Measurements from ENCODE around the gene COX6B1.

COX6B1 gene

GRCh38 chr19:35607661-35608060 lies 40.5 kb upstream of the COX6B1 start:
- TF ChIP-seq EZH2phosphoT487 (IDR thresholded peaks at IDR 0.05; ENCODE audit: borderline replicate concordance) = no peak
- no peak for TF ChIP-seq CTCF (conservative IDR thresholded peaks at IDR 0.05; ENCODE audit: low read length)
- Histone ChIP-seq H3K4me1 (ENCODE audit: insufficient read depth, low read length, poor library complexity, severe bottlenecking) (peaks cover 6% of the 10 kb centered on the region), H3K9me2 (replicated peaks; ENCODE audit: low read depth, low read length) (no peaks in the 10 kb centered on the region), H3K79me2 (ENCODE audit: insufficient read depth, low read length) (peaks cover under 1% of the 10 kb centered on the region; the same call in 1 of the 2 replicates), H3K4me2 (ENCODE audit: low read depth, low read length, poor library complexity, severe bottlenecking) (no peak overlapping the region), H3K9ac (ENCODE audit: low read depth, low read length, poor library complexity, severe bottlenecking) (no peak overlapping the region), H2AFZ (ENCODE audit: low read length) (no peak overlapping the region), H3K36me3 (ENCODE audit: insufficient read depth, low read length) (no peaks in the 10 kb centered on the region), H3F3A (ENCODE audit: low read depth) (no peaks in the 10 kb centered on the region), H3K4me3 (ENCODE audit: low read length, poor library complexity, severe bottlenecking) (no peak overlapping the region), H3K9me3 (ENCODE audit: insufficient read depth, low read depth, low read length) (no peaks in the 10 kb centered on the region; the same call in 1 of the 2 replicates), H4K20me1 (ENCODE audit: insufficient read depth, low read length, poor library complexity, severe bottlenecking) (no peaks in the 10 kb centered on the region), H3K27me3 (ENCODE audit: insufficient read depth, low read length, poor library complexity, severe bottlenecking) (no peaks in the 10 kb centered on the region)

- Histone ChIP-seq H3K9me2 (replicated peaks; ENCODE audit: low read depth, low read length) (no peaks in the 10 kb centered on the region), H3K36me3 (ENCODE audit: insufficient read depth, low read length) (no peaks in the 10 kb centered on the region), H3K4me1 (ENCODE audit: insufficient read depth, low read length, poor library complexity, severe bottlenecking) (peaks cover 11% of the 10 kb centered on the region), H3K9ac (ENCODE audit: low read depth, low read length, poor library complexity, severe bottlenecking) (no peak overlapping the region), H3K9me3 (ENCODE audit: insufficient read depth, low read depth, low read length) (no peaks in the 10 kb centered on the region; the same call in 1 of the 2 replicates), H3F3A (ENCODE audit: low read depth) (no peaks in the 10 kb centered on the region), H3K4me2 (ENCODE audit: low read depth, low read length, poor library complexity, severe bottlenecking) (no peak overlapping the region), H3K4me3 (ENCODE audit: low read length, poor library complexity, severe bottlenecking) (no peak overlapping the region), H4K20me1 (ENCODE audit: insufficient read depth, low read length, poor library complexity, severe bottlenecking) (no peaks in the 10 kb centered on the region), H3K79me2 (ENCODE audit: insufficient read depth, low read length) (peaks cover 6% of the 10 kb centered on the region; the same call in 1 of the 2 replicates), H3K27me3 (ENCODE audit: insufficient read depth, low read length, poor library complexity, severe bottlenecking) (no peaks in the 10 kb centered on the region), H2AFZ (ENCODE audit: low read length) (no peak overlapping the region)
- TF ChIP-seq CTCF (conservative IDR thresholded peaks at IDR 0.05; ENCODE audit: low read length) = no peak
- no peak for TF ChIP-seq EZH2phosphoT487 (IDR thresholded peaks at IDR 0.05; ENCODE audit: borderline replicate concordance)
Measured at GRCh38 chr19:35608251-35608650, 39.9 kb upstream of the COX6B1 start.

GRCh38 chr19:35609851-35610353 lies 38.2 kb upstream of the COX6B1 start:
- Histone ChIP-seq H3K4me2 (ENCODE audit: low read depth, low read length, poor library complexity, severe bottlenecking) (no peak overlapping the region), H3K27me3 (ENCODE audit: insufficient read depth, low read length, poor library complexity, severe bottlenecking) (no peaks in the 10 kb centered on the region), H3K4me1 (ENCODE audit: insufficient read depth, low read length, poor library complexity, severe bottlenecking) (peaks cover 18% of the 10 kb centered on the region), H2AFZ (ENCODE audit: low read length) (peak overlapping the region; percentile 60; the same call in 1 of the 2 replicates), H3K9me2 (replicated peaks; ENCODE audit: low read depth, low read length) (no peaks in the 10 kb centered on the region), H3F3A (ENCODE audit: low read depth) (no peaks in the 10 kb centered on the region), H3K79me2 (ENCODE audit: insufficient read depth, low read length) (peaks cover 14% of the 10 kb centered on the region), H3K36me3 (ENCODE audit: insufficient read depth, low read length) (no peaks in the 10 kb centered on the region), H3K4me3 (ENCODE audit: low read length, poor library complexity, severe bottlenecking) (no peak overlapping the region), H3K9me3 (ENCODE audit: insufficient read depth, low read depth, low read length) (no peaks in the 10 kb centered on the region; the same call in 1 of the 2 replicates), H3K9ac (ENCODE audit: low read depth, low read length, poor library complexity, severe bottlenecking) (no peak overlapping the region), H4K20me1 (ENCODE audit: insufficient read depth, low read length, poor library complexity, severe bottlenecking) (no peaks in the 10 kb centered on the region)
- TF ChIP-seq EZH2phosphoT487 (IDR thresholded peaks at IDR 0.05; ENCODE audit: borderline replicate concordance) (no peak), CTCF (conservative IDR thresholded peaks at IDR 0.05; ENCODE audit: low read length) (no peak)
